ENCODE measurements around the gene SULT2B1. TPM values are rescaled to one million over a fixed set of nuclear protein-coding genes. Genes with fewer than 3 reads are reported as not detected.

The SULT2B1 gene
- 0.29 and 0.32 TPM in 2 replicates for total RNA-seq

- intact Hi-C loops (cut with micrococcal nuclease) = no loop called here
Measured at GRCh38 chr19:48551437-48552302, at the start of gene SULT2B1. Gene SULT2B1 (plus strand): TSS chr19:48552172. CDS start chr19:48552253, 81 bp downstream.

GRCh38 chr19:48502350-48503018 is 49.5 kb upstream of the SULT2B1 start:
- intact Hi-C loops (cut with micrococcal nuclease) = loop anchor here (1.0 to 10.0 kb wide), 4 partner anchors 8 to 462 kb away; partner anchors contain the start of genes CYTH2 and FTL

GRCh38 chr19:48506138-48506733 is 45.7 kb upstream of the SULT2B1 start:
- intact Hi-C loops (cut with micrococcal nuclease) = loop anchor here (1.0 to 10.0 kb wide), 4 partner anchors 78 to 459 kb away; partner anchors contain the start of gene FTL

GRCh38 chr19:48507911-48508439 is 44.0 kb upstream of the SULT2B1 start:
- intact Hi-C loops (cut with micrococcal nuclease) = loop anchor here (10.0 kb wide), 1 partner anchor 457 kb away; the partner anchor contains the start of gene FTL

- intact Hi-C loops (cut with micrococcal nuclease) = loop anchor here (10.0 kb wide), 1 partner anchor 456 kb away; the partner anchor contains the start of gene FTL
Measured at GRCh38 chr19:48508729-48509411, 43.1 kb upstream of the SULT2B1 start.

GRCh38 chr19:48509467-48510194 is 42.3 kb upstream of the SULT2B1 start:
- intact Hi-C loops (cut with micrococcal nuclease) = loop anchor here (1.0 to 10.0 kb wide), 10 partner anchors 7 to 455 kb away; partner anchors contain the start of genes CYTH2, FTL, HSD17B14 and IZUMO1

GRCh38 chr19:48510421-48511268 is 41.3 kb upstream of the SULT2B1 start:
- intact Hi-C loops (cut with micrococcal nuclease) = loop anchor here (1.0 to 10.0 kb wide), 9 partner anchors 8 to 324 kb away; partner anchors contain the start of genes CYTH2, HSD17B14, IZUMO1 and RPL18

- intact Hi-C loops (cut with micrococcal nuclease) = loop anchor here (5.0 to 10.0 kb wide), 3 partner anchors 179 to 323 kb away; partner anchors contain the start of genes HSD17B14 and IZUMO1
Measured at GRCh38 chr19:48511321-48511731, 40.6 kb upstream of the SULT2B1 start.

- intact Hi-C loops (cut with micrococcal nuclease) = loop anchor here (5.0 to 10.0 kb wide), 3 partner anchors 180 to 323 kb away; partner anchors contain the start of genes HSD17B14 and IZUMO1
Measured at GRCh38 chr19:48511800-48512503, 40.0 kb upstream of the SULT2B1 start, which contains the start of gene LMTK3. Gene LMTK3 (minus strand): TSS chr19:48511835. CDS start chr19:48511576, 259 bp downstream.

- intact Hi-C loops (cut with micrococcal nuclease) = loop anchor here (5.0 to 10.0 kb wide), 3 partner anchors 180 to 322 kb away; partner anchors contain the start of genes HSD17B14 and IZUMO1
Measured at GRCh38 chr19:48512504-48513288, 39.3 kb upstream of the SULT2B1 start.

- intact Hi-C loops (cut with micrococcal nuclease) = loop anchor here (1.0 to 10.0 kb wide), 6 partner anchors 20 to 321 kb away; partner anchors contain the start of genes GRWD1, HSD17B14, IZUMO1 and TMEM143
Measured at GRCh38 chr19:48513289-48514122, 38.5 kb upstream of the SULT2B1 start.

GRCh38 chr19:48514123-48514458 is 37.9 kb upstream of the SULT2B1 start:
- intact Hi-C loops (cut with micrococcal nuclease) = loop anchor here (1.0 to 10.0 kb wide), 6 partner anchors 21 to 321 kb away; partner anchors contain the start of genes GRWD1, HSD17B14, IZUMO1 and TMEM143

GRCh38 chr19:48516536-48516935 is 35.4 kb upstream of the SULT2B1 start:
- intact Hi-C loops (cut with micrococcal nuclease) = loop anchor here (10.0 kb wide), 1 partner anchor 318 kb away; the partner anchor contains the start of gene HSD17B14

GRCh38 chr19:48518207-48518606 is 33.8 kb upstream of the SULT2B1 start:
- intact Hi-C loops (cut with micrococcal nuclease) = loop anchor here (10.0 kb wide), 1 partner anchor 317 kb away; the partner anchor contains the start of gene HSD17B14

GRCh38 chr19:48519426-48519825 is 32.5 kb upstream of the SULT2B1 start:
- intact Hi-C loops (cut with micrococcal nuclease) = loop anchor here (10.0 kb wide), 1 partner anchor 315 kb away; the partner anchor contains the start of gene HSD17B14

GRCh38 chr19:48520134-48520533 is 31.8 kb upstream of the SULT2B1 start:
- intact Hi-C loops (cut with micrococcal nuclease) = no loop called here

Measured in T-helper 1 cell treated with Interleukin-12 subunit alpha and Interleukin-12 subunit beta and Interleukin-4 antibody, amounts not matched to agents 30 ng/mL and 1 ng/mL, for 36 hours (primary cell).